ENCODE measurements around the gene SERPINA7. TPM values are rescaled to one million over a fixed set of nuclear protein-coding genes. Genes with fewer than 3 reads are reported as not detected.

Gene SERPINA7
- total and polyA plus RNA-seq, 12 donors = 0.13 to 0.89 (median 0.22) TPM; not detected in 9

DNA sequence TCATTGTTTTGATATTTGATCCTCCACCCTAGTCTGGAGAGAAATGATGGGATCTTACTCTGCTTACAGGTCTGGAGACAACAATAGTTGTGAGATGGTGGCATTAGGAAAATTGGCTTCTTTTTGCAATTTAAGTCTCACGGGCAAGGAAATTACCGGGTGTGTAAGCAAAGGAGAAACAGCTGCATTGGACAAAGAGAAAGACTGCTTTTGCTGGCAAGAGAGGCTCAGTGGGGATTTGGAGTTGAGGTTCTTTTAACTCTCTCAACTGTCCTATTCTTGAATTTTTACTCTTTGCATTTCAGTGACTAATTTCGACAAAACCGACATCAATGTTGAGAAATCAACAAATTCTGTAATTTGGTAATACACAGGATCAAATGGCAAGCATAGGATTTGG is 2.3 kb upstream of the SERPINA7 start:
- H3K27ac ChIP-seq = no peak overlapping the region
- H3K4me3 ChIP-seq = no peak overlapping the region
- no peaks in the 10 kb centered on the region for H3K9me3 ChIP-seq (replicated peaks in 1 of 3)
- TF ChIP-seq CTCF (IDR thresholded peaks at IDR 0.05) (no peak), POLR2A (IDR thresholded peaks at IDR 0.05) (no peak)
- intact Hi-C loops (cut with DNase I) = no loop called here
- no peak for DNase-seq
- 64 to 75% (median 68%) methylated on average over 4 of the region's 4 CpGs for WGBS, 4 donors
- no peaks in the 10 kb centered on the region for H3K36me3 ChIP-seq (replicated peaks in 1 of 2)
- H3K27me3 ChIP-seq = peaks cover 16% of the 10 kb centered on the region
- no peaks in the 10 kb centered on the region for H3K4me1 ChIP-seq (replicated peaks in 1 of 2)

- no peak overlapping the region for H3K27ac ChIP-seq
- intact Hi-C loops (cut with DNase I) = no loop called here
- DNase-seq = peak in 5 of 7 donors; percentile 2 to 49 (median 14)
- H3K27me3 ChIP-seq = peaks cover 19% of the 10 kb centered on the region
- no peaks in the 10 kb centered on the region for H3K36me3 ChIP-seq (replicated peaks in 1 of 2)
- 19 to 24% (median 19%) methylated on average over 1 to 2 of the region's 2 CpGs for WGBS, 4 donors
- H3K4me3 ChIP-seq = no peak overlapping the region
- H3K4me1 ChIP-seq (replicated peaks in 1 of 2) = no peaks in the 10 kb centered on the region
- no peaks in the 10 kb centered on the region for H3K9me3 ChIP-seq (replicated peaks in 1 of 3)
- peak in 5 of 6 experiments; percentile 11 to 47 (median 36) for TF ChIP-seq CTCF (IDR thresholded peaks at IDR 0.05)
- no peak for TF ChIP-seq POLR2A (IDR thresholded peaks at IDR 0.05)
Observed at GRCh38 chrX:106039920-106040319, 1.4 kb upstream of the SERPINA7 start.

DNA sequence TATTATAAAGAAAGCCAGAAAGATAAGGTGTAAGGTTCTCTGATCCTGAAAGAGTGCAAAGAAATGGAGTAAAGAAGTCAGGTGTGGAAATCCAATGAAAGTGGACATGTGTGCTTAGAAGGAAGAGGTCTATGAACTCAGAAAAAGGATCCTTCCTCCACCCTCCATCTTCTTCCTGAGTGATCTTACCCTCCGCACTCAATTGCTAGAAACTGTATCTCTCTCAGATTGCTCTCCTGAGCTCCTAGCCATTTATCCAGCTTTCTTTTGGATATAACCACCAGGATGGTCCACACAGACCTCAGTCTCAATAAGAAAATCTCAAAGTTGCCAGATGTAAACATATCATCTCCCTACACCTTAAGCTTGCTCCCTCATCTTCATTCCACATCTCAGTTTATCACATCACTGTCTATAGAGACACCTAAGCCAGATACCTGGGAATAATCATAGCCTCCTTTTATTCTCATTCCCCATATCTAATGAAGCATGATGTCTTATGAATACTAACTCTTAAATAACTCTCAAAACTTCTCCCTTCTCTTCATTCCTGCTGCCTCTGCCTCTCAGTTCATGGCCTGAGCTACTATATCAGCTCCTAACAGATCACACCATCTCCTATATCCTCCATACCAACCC is 573 bp downstream of the SERPINA7 start:
- Histone ChIP-seq H3K27ac (no peak overlapping the region), H3K36me3 (replicated peaks in 1 of 2) (no peaks in the 10 kb centered on the region), H3K4me3 (no peak overlapping the region), H3K27me3 (peaks cover 20% of the 10 kb centered on the region), H3K9me3 (replicated peaks in 1 of 3) (no peaks in the 10 kb centered on the region), H3K4me1 (replicated peaks in 1 of 2) (no peaks in the 10 kb centered on the region)
- DNase-seq = no peak
- WGBS, 4 donors = 92 to 100% (median 93%) methylated on average over 1 of the region's 1 CpG
- TF ChIP-seq POLR2A (IDR thresholded peaks at IDR 0.05) = no peak
- no peak for TF ChIP-seq CTCF (IDR thresholded peaks at IDR 0.05)
- intact Hi-C loops (cut with DNase I) = no loop called here

- Histone ChIP-seq H3K36me3 (replicated peaks in 1 of 2) (no peaks in the 10 kb centered on the region), H3K27me3 (peaks cover 25% of the 10 kb centered on the region), H3K4me3 (no peak overlapping the region), H3K27ac (no peak overlapping the region), H3K4me1 (replicated peaks in 1 of 2) (no peaks in the 10 kb centered on the region), H3K9me3 (replicated peaks in 1 of 3) (no peaks in the 10 kb centered on the region)
- TF ChIP-seq POLR2A (IDR thresholded peaks at IDR 0.05) (no peak), CTCF (IDR thresholded peaks at IDR 0.05) (no peak)
- DNase-seq = no peak
- WGBS, 4 donors = 82 to 94% (median 92%) methylated on average over 1 of the region's 1 CpG
- intact Hi-C loops (cut with DNase I) = no loop called here
Observed at GRCh38 chrX:106036716-106037115, 1.8 kb downstream of the SERPINA7 start.
